SK-N-SH (cell line): ENCODE data around the gene ETV3L.

Experiments
- CTCF ChIP-seq: fragments of 200-600 bp; sonication (generic); IDR thresholded peaks from 2 replicates; pipeline ENCODE4 v1.6.1; 2017; ENCODE audit warnings: antibody characterized with exemption, mild to moderate bottlenecking, moderate library complexity
- EP300 ChIP-seq, 2 experiments: IDR thresholded peaks; 2 replicates each; pipeline versions ENCODE4 v1.4.0 to v1.6.1; 2012; ENCODE audit warnings: borderline replicate concordance in 1 of 2, low read depth in 1 of 2, low read length in 1 of 2
- GABPA ChIP-seq: IDR thresholded peaks from 2 replicates; pipeline ENCODE4 v1.4.0; 2012; ENCODE audit warnings: low read depth, mild to moderate bottlenecking
- MAX ChIP-seq: IDR thresholded peaks from 2 replicates; pipeline ENCODE4 v1.4.0; 2012; ENCODE audit warnings: low read depth
- MXI1 ChIP-seq: IDR thresholded peaks from 2 replicates; pipeline ENCODE4 v1.6.1; 2012; ENCODE audit warnings: mild to moderate bottlenecking, low read depth, low read length, improper control_type of control experiment
- POLR2AphosphoS5 ChIP-seq: IDR thresholded peaks from 2 replicates; pipeline ENCODE4 v1.6.1; 2012; ENCODE audit warnings: low read depth, low read length
- RCOR1 ChIP-seq: fragments of 150-350 bp; IDR thresholded peaks from 2 replicates; pipeline ENCODE4 v1.6.1; 2017; ENCODE audit warnings: antibody characterized with exemption, low read length
- RFX5 ChIP-seq: IDR thresholded peaks from 2 replicates; pipeline ENCODE4 v1.6.1; 2012; ENCODE audit warnings: mild to moderate bottlenecking, improper control_type of control experiment, low read length
- TF ChIP-seq, protein P1 (sequence below): fragments of 150-350 bp; IDR thresholded peaks from 2 replicates; pipeline ENCODE4 v1.6.1; 2017; ENCODE audit warnings: antibody characterized with exemption, low read length, low read depth, borderline replicate concordance

DNA sequence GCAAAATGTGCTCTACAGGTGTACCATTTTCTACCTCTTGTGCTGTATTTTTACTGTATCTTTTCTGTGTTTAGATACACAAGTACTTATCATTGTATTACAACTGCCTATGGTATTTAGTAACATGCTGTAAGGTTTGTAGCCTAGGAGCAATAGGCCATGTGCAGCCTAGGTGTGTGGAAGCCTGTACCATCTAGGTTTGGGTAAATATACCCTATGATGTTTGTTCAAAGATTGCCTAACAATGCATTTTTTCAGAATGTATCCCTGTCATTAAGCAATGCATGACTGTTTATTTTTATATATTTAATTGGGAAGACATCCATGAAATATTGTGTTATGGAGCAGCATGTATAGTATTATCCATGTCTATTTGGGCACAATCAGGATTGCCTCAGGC lies 11.0 kb downstream of the ETV3L start:
- no peak for TF ChIP-seq RCOR1
- TF ChIP-seq CTCF: no peak
- TF ChIP-seq MXI1: no peak
- TF ChIP-seq GABPA: no peak
- TF ChIP-seq, protein P1, sequence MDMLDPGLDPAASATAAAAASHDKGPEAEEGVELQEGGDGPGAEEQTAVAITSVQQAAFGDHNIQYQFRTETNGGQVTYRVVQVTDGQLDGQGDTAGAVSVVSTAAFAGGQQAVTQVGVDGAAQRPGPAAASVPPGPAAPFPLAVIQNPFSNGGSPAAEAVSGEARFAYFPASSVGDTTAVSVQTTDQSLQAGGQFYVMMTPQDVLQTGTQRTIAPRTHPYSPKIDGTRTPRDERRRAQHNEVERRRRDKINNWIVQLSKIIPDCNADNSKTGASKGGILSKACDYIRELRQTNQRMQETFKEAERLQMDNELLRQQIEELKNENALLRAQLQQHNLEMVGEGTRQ: no peak
- no peak for TF ChIP-seq MAX
- TF ChIP-seq EP300 (IDR thresholded peaks at IDR 0.05; ENCODE audit: borderline replicate concordance in 1 of 2, low read depth in 1 of 2, low read length in 1 of 2): no peak
- no peak for TF ChIP-seq POLR2AphosphoS5
- TF ChIP-seq RFX5: no peak
